GM23248 (cell line): ENCODE measurements around the gene GRK3.

ENCODE experiments used
- EZH2 ChIP-seq: fragments of 200-600 bp; sonication (generic); IDR thresholded peaks from 2 replicates; pipeline ENCODE4 v1.6.1; 2018; ENCODE audit warnings: antibody characterized with exemption, mild to moderate bottlenecking; ENCODE audit not compliant: insufficient read depth, poor library complexity, severe bottlenecking
- EZH2phosphoT487 ChIP-seq: fragments of 200-600 bp; sonication (generic); IDR thresholded peaks from 2 replicates; pipeline ENCODE4 v1.6.1; 2018; ENCODE audit warnings: antibody characterized with exemption, moderate library complexity, mild to moderate bottlenecking, low read depth; ENCODE audit not compliant: insufficient read depth

GRCh38 chr22:25745341-25746011 lies 181.0 kb downstream of the GRK3 start:
- TF ChIP-seq EZH2 (no peak), EZH2phosphoT487 (no peak)
